Omental fat pad (tissue), 4 donors: ENCODE data around the gene ARHGEF12. TPM values are rescaled to one million over a fixed set of nuclear protein-coding genes. Genes with fewer than 3 reads are reported as not detected.

ENCODE experiments used
- ATAC-seq: fragments of 150-250 bp; one replicate; pipeline ENCODE4 v1.9.1; 2016; ENCODE audit warnings: mild to moderate bottlenecking, moderate library complexity; ENCODE audit not compliant: low FRiP score
- DNase-seq: peaks from one replicate; pipeline ENCODE4 v3.0.0-alpha.2; 2019; ENCODE audit warnings: low spot score
- CTCF ChIP-seq, 3 donors: fragments of 450-650 bp; IDR thresholded peaks; one replicate each; pipeline ENCODE4 v1.5.1; 2016 to 2017; ENCODE audit warnings: antibody characterized with exemption in 3 of 3, mild to moderate bottlenecking in 3 of 3, moderate library complexity in 2 of 3
- total RNA-seq, 4 donors: library from RNA; depleted of rRNA; stranded (reverse); fragments of >200 nt; gene quantifications; one replicate each; pipeline ENCODE4 v1.1.0, GENCODE V29; 2016

The ARHGEF12 gene
- total RNA-seq, 4 donors from 2014 or later: 69.8 to 137 (median 75.2) TPM

- no peak for TF ChIP-seq CTCF (IDR thresholded peaks at IDR 0.05)
- no peak for ATAC-seq
- DNase-seq: no peak
These were observed 55.1 kb downstream of the ARHGEF12 start for GRCh38 chr11:120391292-120391691.

GRCh38 chr11:120391854-120392253 is 55.6 kb downstream of the ARHGEF12 start:
- TF ChIP-seq CTCF (IDR thresholded peaks at IDR 0.05): no peak
- ATAC-seq: no peak

GRCh38 chr11:120392314-120392713 is 56.1 kb downstream of the ARHGEF12 start:
- DNase-seq (no peak), ATAC-seq (no peak)
- TF ChIP-seq CTCF (IDR thresholded peaks at IDR 0.05): no peak

More at GRCh38 chr11:120391854-120392253, 55.6 kb downstream of the ARHGEF12 start:
- DNase-seq: no peak

GRCh38 chr11:120392793-120393192 is 56.6 kb downstream of the ARHGEF12 start:
- no peak for TF ChIP-seq CTCF (IDR thresholded peaks at IDR 0.05)
- DNase-seq (no peak), ATAC-seq (no peak)

GRCh38 chr11:120394119-120394518 is 57.9 kb downstream of the ARHGEF12 start:
- DNase-seq (no peak), ATAC-seq (no peak)
- no peak for TF ChIP-seq CTCF (IDR thresholded peaks at IDR 0.05)

- DNase-seq (no peak), ATAC-seq (no peak)
- no peak for TF ChIP-seq CTCF (IDR thresholded peaks at IDR 0.05)
These were observed 59.6 kb downstream of the ARHGEF12 start for GRCh38 chr11:120395778-120396177.

GRCh38 chr11:120398132-120398531 is 61.9 kb downstream of the ARHGEF12 start:
- no peak for TF ChIP-seq CTCF (IDR thresholded peaks at IDR 0.05)
- ATAC-seq (peak; percentile 47), DNase-seq (no peak)
